Measurements from ENCODE around the gene GJA3. TPM values are rescaled to one million over a fixed set of nuclear protein-coding genes. Genes with fewer than 3 reads are reported as not detected.

Gene GJA3
- total and polyA plus RNA-seq, 8 donors = 0.03 to 0.40 (median 0.08) TPM

DNA sequence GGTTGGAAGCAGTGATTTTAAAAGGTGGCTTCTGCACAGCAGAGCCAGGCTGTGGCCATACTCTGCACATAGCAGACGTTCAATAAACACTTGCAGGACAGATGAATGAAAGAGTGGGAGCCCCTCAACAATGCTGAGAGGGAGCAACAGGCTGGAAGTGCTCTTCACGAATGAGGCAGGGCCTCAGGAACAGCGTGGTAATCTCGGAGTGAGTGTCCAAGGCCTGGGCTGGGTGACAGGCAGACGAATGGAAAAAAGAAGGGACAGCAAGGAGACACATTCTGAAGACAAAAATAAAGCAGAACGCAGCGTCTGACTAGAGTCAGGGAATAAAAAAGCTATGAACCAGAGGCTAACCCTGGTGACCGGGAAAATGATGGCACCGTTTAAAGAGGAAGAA, 11.1 kb downstream of the GJA3 start:
- Histone ChIP-seq H3K4me3 (no peak overlapping the region), H3K9me3 (no peaks in the 10 kb centered on the region), H3K36me3 (no peaks in the 10 kb centered on the region), H3K27me3 (no peaks in the 10 kb centered on the region), H3K4me1 (no peaks in the 10 kb centered on the region), H3K27ac (no peak overlapping the region)
- no peak for FAIRE-seq
- WGBS, 2 donors = 49 to 62% methylated on average over 9 of the region's 9 CpGs
- ATAC-seq = no peak
- intact Hi-C loops (cut with DNase I) = no loop called here
- no peak for TF ChIP-seq CTCF (IDR thresholded peaks at IDR 0.05)
- no peak for DNase-seq

- no peak for ATAC-seq
- Histone ChIP-seq H3K27me3 (no peaks in the 10 kb centered on the region), H3K4me1 (no peaks in the 10 kb centered on the region), H3K4me3 (no peak overlapping the region), H3K9me3 (no peaks in the 10 kb centered on the region), H3K27ac (no peak overlapping the region), H3K36me3 (no peaks in the 10 kb centered on the region)
- no peak for TF ChIP-seq CTCF (IDR thresholded peaks at IDR 0.05)
- WGBS, 2 donors = 79 to 87% methylated on average over 16 of the region's 16 CpGs
- DNase-seq = no peak
- FAIRE-seq = no peak
- intact Hi-C loops (cut with DNase I) = no loop called here
Observed at GRCh38 chr13:20148501-20149183, 12.2 kb downstream of the GJA3 start.

DNA sequence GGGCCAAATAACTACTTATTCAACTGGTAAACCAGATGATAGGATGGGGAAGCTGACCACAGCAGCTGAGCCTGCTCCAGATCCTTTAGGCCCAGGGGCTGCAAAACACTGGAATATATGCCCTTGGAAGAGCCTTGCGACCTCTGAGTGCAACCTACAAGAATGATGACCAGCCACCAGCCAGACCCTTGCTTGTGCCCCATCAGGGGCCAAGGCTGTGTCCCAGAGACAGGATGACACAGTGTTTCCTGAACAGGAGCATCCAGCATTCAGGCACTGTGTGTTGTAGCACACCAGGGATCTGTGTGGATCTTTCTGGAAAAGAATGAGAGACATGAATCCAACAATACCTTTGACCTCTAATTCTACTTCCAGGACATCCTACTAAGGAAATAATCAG, 14.5 kb downstream of the GJA3 start:
- FAIRE-seq (no peak), ATAC-seq (no peak), DNase-seq (no peak)
- Histone ChIP-seq H3K9me3 (no peaks in the 10 kb centered on the region), H3K27ac (no peak overlapping the region), H3K4me1 (no peaks in the 10 kb centered on the region), H3K27me3 (peaks cover 0 to 19% (median 0%) of the 10 kb centered on the region in 4 donors), H3K4me3 (no peak overlapping the region), H3K36me3 (no peaks in the 10 kb centered on the region)
- intact Hi-C loops (cut with DNase I) = no loop called here
- no peak for TF ChIP-seq CTCF (IDR thresholded peaks at IDR 0.05)
- 85 to 88% methylated on average over 1 of the region's 1 CpG for WGBS, 2 donors

- no peaks in the 10 kb centered on the region for H3K4me1 ChIP-seq
- intact Hi-C loops (cut with DNase I) = no loop called here
- DNase-seq = no peak
- H3K36me3 ChIP-seq = no peaks in the 10 kb centered on the region
- peaks cover 0 to 23% (median 0%) of the 10 kb centered on the region in 4 donors for H3K27me3 ChIP-seq
- H3K4me3 ChIP-seq = no peak overlapping the region
- no peak for TF ChIP-seq CTCF (IDR thresholded peaks at IDR 0.05)
- H3K27ac ChIP-seq = no peak overlapping the region
- 67 to 86% methylated on average over 7 of the region's 7 CpGs for WGBS, 2 donors
- no peak for FAIRE-seq
- no peaks in the 10 kb centered on the region for H3K9me3 ChIP-seq
- no peak for ATAC-seq
Observed at GRCh38 chr13:20145521-20145920, 15.3 kb downstream of the GJA3 start.

GRCh38 chr13:20144141-20144850, 16.6 kb downstream of the GJA3 start:
- Histone ChIP-seq H3K27me3 (peaks cover 0 to 23% (median 0%) of the 10 kb centered on the region in 4 donors), H3K4me1 (no peaks in the 10 kb centered on the region), H3K4me3 (no peak overlapping the region), H3K27ac (no peak overlapping the region), H3K36me3 (no peaks in the 10 kb centered on the region), H3K9me3 (no peaks in the 10 kb centered on the region)
- WGBS, 2 donors = 68 to 74% methylated on average over 12 of the region's 12 CpGs
- intact Hi-C loops (cut with DNase I) = no loop called here
- ATAC-seq (no peak), FAIRE-seq (no peak), DNase-seq (no peak)
- no peak for TF ChIP-seq CTCF (IDR thresholded peaks at IDR 0.05)

Data from pancreas (tissue), 10 donors.